ENCODE data around the gene GATAD2B.

- no peak for TF ChIP-seq CTCF (IDR thresholded peaks at IDR 0.05)
- no peak for TF ChIP-seq POLR2A (IDR thresholded peaks at IDR 0.05)
Observed at GRCh38 chr1:153926405-153926804, 3.6 kb upstream of the GATAD2B start.

All from stomach (tissue), 4 donors.